ENCODE measurements around the gene ARRB2. TPM values are rescaled to one million over a fixed set of nuclear protein-coding genes. Genes with fewer than 3 reads are reported as not detected.

The ARRB2 gene
- total and polyA plus RNA-seq, 2 of the 13 experiments (the other 11 are each of a cell fraction or from before 2014, with no cell fraction given): 21.5 to 49.2 TPM

- TF ChIP-seq ZNF784 (CRISPR knock-in tag; IDR thresholded peaks at IDR 0.05; ENCODE audit: borderline replicate concordance): no peak
- no peak for TF ChIP-seq ZKSCAN1 (IDR thresholded peaks at IDR 0.05; ENCODE audit: low read length)
- peak; percentile 64; the same call in 1 of the 2 replicates for TF ChIP-seq ZNF615 (CRISPR knock-in tag; IDR thresholded peaks at IDR 0.05; ENCODE audit: borderline replicate concordance)
- TF ChIP-seq ZNF143 (CRISPR knock-in tag; IDR thresholded peaks at IDR 0.05): no peak
- 0 out of 2 replicates have a peak, but pooled peaks have one; percentile 64 for TF ChIP-seq ZNF343 (CRISPR knock-in tag; IDR thresholded peaks at IDR 0.05)
- no peak for TF ChIP-seq ZNF17 (CRISPR knock-in tag; IDR thresholded peaks at IDR 0.05)
- TF ChIP-seq HDAC1 (CRISPR knock-in tag; IDR thresholded peaks at IDR 0.05): peak; percentile 88
- TF ChIP-seq HCFC1 (IDR thresholded peaks at IDR 0.05; ENCODE audit: low read depth, low read length): no peak; the same call in 1 of the 2 replicates
- peak; percentile 88 for TF ChIP-seq PRPF4 (IDR thresholded peaks at IDR 0.05; ENCODE audit: low read depth, low read length, poor library complexity, severe bottlenecking)
- TF ChIP-seq TBL1XR1 (IDR thresholded peaks at IDR 0.05; ENCODE audit: borderline replicate concordance, low read length, partially characterized antibody): peak; percentile 67
- TF ChIP-seq MAFK (conservative IDR thresholded peaks at IDR 0.05 in 1 of 2, IDR thresholded peaks at IDR 0.05 in 1 of 2; ENCODE audit: low read length in 2 of 2): no peak
- TF ChIP-seq ZNF740 (CRISPR knock-in tag; IDR thresholded peaks at IDR 0.05): peak; percentile 85
- no peak for TF ChIP-seq ZNF558 (CRISPR knock-in tag; IDR thresholded peaks at IDR 0.05; ENCODE audit: borderline replicate concordance)
- no peak for TF ChIP-seq ZSCAN30 (CRISPR knock-in tag; IDR thresholded peaks at IDR 0.05)
- TF ChIP-seq TEAD2 (CRISPR knock-in tag; IDR thresholded peaks at IDR 0.05): no peak
- peak; percentile 88; the same call in 1 of the 2 replicates for TF ChIP-seq ZBTB3 (CRISPR knock-in tag; IDR thresholded peaks at IDR 0.05; ENCODE audit: borderline replicate concordance, low read depth)
- TF ChIP-seq MAX (IDR thresholded peaks at IDR 0.05): peak; percentile 56
- TF ChIP-seq CCAR2 (optimal IDR thresholded peaks at IDR 0.05; ENCODE audit: low read depth, low read length): no peak
- TF ChIP-seq IRF1 (CRISPR knock-in tag; IDR thresholded peaks at IDR 0.05; ENCODE audit: low read depth): no peak
- peak; percentile 79; the same call in 1 of the 2 replicates for TF ChIP-seq RFXANK (CRISPR knock-in tag; IDR thresholded peaks at IDR 0.05)
- no peak for TF ChIP-seq ZNF3 (CRISPR knock-in tag; IDR thresholded peaks at IDR 0.05)
- TF ChIP-seq ZSCAN21 (CRISPR knock-in tag; IDR thresholded peaks at IDR 0.05; ENCODE audit: borderline replicate concordance): no peak
- TF ChIP-seq ZNF101 (CRISPR knock-in tag; IDR thresholded peaks at IDR 0.05; ENCODE audit: borderline replicate concordance, low read depth): no peak
- TF ChIP-seq POGK (CRISPR knock-in tag; conservative IDR thresholded peaks at IDR 0.05): peak; percentile 79; the same call in 1 of the 2 replicates
- peak; percentile 72; the same call in 1 of the 2 replicates for TF ChIP-seq ZNF317 (CRISPR knock-in tag; IDR thresholded peaks at IDR 0.05)
- no peak for TF ChIP-seq SRSF4 (IDR thresholded peaks at IDR 0.05; ENCODE audit: low read depth, low read length, poor library complexity, severe bottlenecking)
These were observed 49.4 kb downstream of the ARRB2 start (continued) for GRCh38 chr17:4759776-4760236.

All from HepG2 (cell line).